Stimulated activated CD4-positive, alpha-beta T cell treated with anti-CD3 and anti-CD28 coated beads, Interleukin-15, amount 100 ng/mL, for 1 hour (primary cell): Measurements from ENCODE around the gene HSD3B7.
A peak's percentile ranks its signal among the peaks of the same experiment; 100 is the strongest.
"Not testable (repeated sequence)": the region's sequence is repeated elsewhere in the genome, so short reads cannot be mapped to it uniquely, and the experiment has no call there.

Experiments
- DNase-seq, 2 donors: peaks; one replicate each; pipeline ENCODE4 v3.0.0-alpha.2; 2020; ENCODE audit warnings: low read depth in 1 of 2, low spot score in 1 of 2

The HSD3B7 gene

DNA sequence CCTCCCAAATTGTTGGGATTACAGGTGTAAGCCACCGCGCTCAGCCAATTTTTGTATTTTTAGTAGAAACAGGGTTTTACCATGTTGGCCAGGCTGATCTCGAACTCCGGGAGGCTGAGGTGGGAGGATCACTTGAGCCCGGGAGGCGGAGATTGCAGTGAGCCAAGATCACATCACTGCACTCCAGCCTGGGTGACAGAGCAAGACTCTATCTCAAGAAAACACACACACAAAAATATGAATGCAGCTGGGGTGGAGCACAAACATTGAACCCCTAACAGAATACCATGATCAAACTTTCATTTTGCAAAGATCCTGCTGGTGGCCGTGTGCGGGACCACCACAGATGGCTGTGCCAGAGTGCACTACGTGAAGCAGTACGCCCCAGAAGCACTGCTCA lies 32.7 kb downstream of the HSD3B7 start:
- not testable (repeated sequence) for DNase-seq

- DNase-seq: no peak
These were observed 35.5 kb downstream of the HSD3B7 start for GRCh38 chr16:31020536-31020935.

DNA sequence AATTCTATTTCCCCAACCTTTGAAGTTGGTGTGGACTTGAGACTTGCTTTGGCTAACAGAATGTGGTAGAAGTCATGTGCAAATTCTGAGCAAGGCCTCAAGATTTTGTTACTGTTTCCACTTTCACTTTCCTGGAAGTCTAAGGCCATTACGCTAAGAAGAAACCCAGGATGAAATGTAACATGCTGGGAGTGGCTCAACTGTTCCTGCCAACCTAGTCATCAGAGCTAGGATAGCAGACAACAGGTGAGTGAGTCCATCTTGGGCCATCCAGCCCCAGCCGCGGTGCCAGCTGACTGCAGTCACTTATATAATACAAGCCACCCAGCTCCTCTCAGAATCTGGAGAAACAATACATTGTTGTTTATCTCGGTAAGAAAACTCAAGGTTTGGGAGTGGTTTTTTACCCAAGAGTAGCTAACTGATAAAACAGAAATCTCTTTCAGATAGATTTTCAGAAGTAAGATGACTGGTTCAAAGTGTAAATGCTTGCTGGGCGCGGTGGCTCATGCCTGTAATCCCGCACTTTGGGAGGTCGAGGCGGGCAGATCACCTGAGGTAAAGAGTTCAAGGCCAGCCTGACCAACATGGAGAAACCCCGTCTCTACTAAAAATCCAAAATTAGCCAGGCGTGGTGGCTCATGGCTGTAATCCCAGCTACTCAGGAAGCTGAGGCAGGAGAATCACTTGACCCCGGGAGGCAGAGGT lies 37.7 kb downstream of the HSD3B7 start:
- no peak for DNase-seq

GRCh38 chr16:31023252-31023602 lies 38.2 kb downstream of the HSD3B7 start:
- no peak for DNase-seq

- no peak for DNase-seq
These were observed 38.7 kb downstream of the HSD3B7 start for GRCh38 chr16:31023627-31024226.

DNA sequence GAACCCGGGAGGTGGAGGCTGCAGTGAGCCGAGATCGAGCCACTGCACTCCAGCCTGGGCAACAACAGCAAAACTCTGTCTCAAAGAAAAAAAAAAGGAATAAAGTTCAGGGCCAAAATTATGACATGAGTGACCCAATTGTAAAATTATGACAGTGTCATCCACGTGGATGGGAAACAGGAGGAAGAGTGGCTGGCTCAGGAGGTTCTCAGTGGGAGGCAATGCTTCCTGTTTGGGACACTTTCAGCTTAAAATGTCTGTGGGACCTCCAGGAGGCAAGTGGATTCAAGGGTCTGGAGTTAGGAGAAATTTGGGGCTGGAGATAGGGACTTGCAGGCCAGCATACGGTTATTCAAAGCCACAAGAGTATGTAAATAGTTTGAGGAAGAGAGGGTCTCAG lies 40.3 kb downstream of the HSD3B7 start:
- DNase-seq: no peak

DNA sequence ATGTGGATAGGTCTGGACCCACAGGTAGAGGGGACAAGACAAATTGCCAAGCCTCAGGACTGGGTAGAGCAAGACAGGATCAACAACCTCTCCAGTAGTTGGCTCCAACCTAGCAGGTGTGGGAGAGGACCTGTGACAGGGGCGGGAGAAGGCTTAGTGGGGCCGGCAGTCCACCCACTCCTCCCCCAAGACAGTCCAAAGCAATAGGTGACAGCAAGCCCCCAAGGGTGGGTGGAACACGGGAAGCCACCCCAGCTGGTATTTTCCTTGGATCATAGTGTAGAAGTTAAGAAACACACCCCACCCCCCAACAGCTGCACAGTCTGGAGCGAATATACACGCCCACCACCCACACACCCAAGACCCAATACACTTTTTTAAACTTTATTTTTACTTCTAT lies 44.3 kb downstream of the HSD3B7 start:
- DNase-seq: no peak

- DNase-seq: no peak
These were observed 46.3 kb downstream of the HSD3B7 start for GRCh38 chr16:31031276-31031675.

- peak; percentile 91 to 92 for DNase-seq
These were observed 48.0 kb downstream of the HSD3B7 start, which contains the start of gene STX4 for GRCh38 chr16:31032736-31033708. TSS of gene STX4 (plus strand) at chr16:31033558. CDS start at chr16:31033806, 248 bp downstream.

DNA sequence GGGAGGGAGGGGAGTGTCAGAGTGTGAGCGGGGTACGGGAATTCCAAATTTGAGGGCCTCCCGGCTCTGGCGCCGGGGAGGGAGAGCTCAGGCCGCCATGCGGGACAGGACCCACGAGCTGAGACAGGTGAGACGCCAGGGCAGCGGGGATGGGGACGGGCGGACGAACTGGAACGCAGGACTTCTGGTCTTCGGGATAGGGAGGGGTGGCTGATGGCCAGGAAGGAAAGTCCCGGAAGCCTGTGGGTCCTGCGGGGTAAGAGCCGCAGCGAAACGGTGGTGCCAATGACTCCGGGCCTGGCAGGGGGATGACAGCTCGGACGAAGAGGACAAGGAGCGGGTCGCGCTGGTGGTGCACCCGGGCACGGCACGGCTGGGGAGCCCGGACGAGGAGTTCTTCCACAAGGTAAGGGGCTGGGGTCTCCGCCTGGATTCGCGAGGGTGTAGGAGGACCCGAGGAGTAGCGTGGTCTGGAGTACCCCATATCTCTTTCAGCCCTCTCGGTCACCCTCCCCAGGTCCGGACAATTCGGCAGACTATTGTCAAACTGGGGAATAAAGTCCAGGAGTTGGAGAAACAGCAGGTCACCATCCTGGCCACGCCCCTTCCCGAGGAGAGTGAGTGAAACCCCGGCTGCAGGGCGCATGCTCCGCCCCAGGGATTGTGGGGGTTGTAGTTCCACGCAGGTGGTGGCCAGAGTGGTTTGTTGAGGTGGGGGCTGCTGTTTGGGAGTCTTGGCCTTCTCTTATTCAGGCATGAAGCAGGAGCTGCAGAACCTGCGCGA lies 48.9 kb downstream of the HSD3B7 start:
- DNase-seq: peak; percentile 71 to 74

DNA sequence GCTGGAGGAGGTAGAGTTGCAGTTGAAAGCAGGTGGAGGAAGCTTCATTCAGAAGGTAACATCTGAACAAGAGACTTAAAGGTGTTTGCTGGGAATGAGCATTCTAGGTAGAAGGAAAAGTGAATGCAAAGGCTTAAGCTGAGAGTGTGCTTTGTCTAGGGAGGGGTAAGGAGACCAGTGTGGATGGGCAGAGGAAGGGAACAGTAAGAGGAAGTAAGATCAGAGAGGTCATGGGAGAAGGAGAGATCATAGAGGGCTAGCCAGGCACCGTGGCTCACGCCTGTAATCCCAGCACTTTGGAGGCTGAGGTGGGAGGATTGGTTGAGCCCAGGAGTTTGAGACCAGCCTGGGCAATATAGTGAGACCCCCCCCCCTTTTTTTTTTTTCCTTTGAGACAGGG lies 51.7 kb downstream of the HSD3B7 start:
- no peak for DNase-seq
